NT2/D1 (cell line): ENCODE measurements around the gene RTP2.

Source experiments
- SUZ12 ChIP-seq: IDR thresholded peaks from 2 replicates; pipeline ENCODE4 v1.6.1; 2011; ENCODE audit not compliant: insufficient read length, insufficient read depth; ENCODE audit errors: extremely low read depth
- YY1 ChIP-seq: IDR thresholded peaks from 2 replicates; pipeline ENCODE4 v1.6.1; 2011; ENCODE audit not compliant: insufficient read length, insufficient read depth
- ZNF274 ChIP-seq: IDR thresholded peaks from 2 replicates; pipeline ENCODE4 v1.6.1; 2011; ENCODE audit warnings: mild to moderate bottlenecking, low read depth, low read length

DNA sequence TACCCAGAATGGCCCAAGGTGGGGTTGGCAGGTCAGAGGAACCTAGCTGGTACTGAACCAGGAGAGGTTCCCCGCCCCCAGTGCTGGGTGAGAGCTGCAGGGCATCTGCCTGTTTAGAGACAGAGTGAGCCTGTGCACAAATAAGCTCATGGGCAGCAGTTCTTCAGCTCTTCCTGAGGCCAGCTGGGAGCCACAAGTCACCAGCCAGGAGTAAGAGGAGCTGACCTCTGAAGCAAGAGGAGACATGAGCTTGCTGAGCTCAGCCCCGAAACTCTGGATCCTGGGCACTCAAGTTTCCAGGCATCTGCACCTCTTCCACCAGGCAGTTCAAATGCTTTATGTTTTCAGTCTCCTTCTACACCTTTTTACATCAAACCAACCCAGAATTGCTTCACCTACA, 2.1 kb downstream of the RTP2 start:
- TF ChIP-seq ZNF274 (no peak), SUZ12 (no peak), YY1 (no peak)
